Spleen (tissue), 11 donors: ENCODE data around the gene WIPF2. TPM values are rescaled to one million over a fixed set of nuclear protein-coding genes. Genes with fewer than 3 reads are reported as not detected.

ENCODE experiments used
- DNase-seq: peaks from one replicate; pipeline ENCODE4 v3.0.0-alpha.2; 2020
- H3K27ac ChIP-seq, 8 donors: fragments of 200-600 bp; sonication (generic) in 7 of 8; 1 replicate in 4 of 8; 2 replicates in 4 of 8; pipeline versions ENCODE4 v1.5.0 to v1.8.0; 2016 to 2021; ENCODE audit warnings: inconsistent platforms in 4 of 8, mild to moderate bottlenecking in 4 of 8, moderate library complexity in 1 of 8
- H3K27me3 ChIP-seq, 7 donors: fragments of 200-600 bp; sonication (generic) in 6 of 7; replicated peaks in 1 of 7; 1 replicate in 4 of 7; 2 replicates in 3 of 7; pipeline versions ENCODE4 v1.5.0 to v1.8.0; 2016 to 2021; ENCODE audit warnings: inconsistent platforms in 3 of 7, mild to moderate bottlenecking in 1 of 7
- H3K36me3 ChIP-seq, 6 donors: fragments of 200-600 bp; sonication (generic) in 5 of 6; 1 replicate in 4 of 6; 2 replicates in 2 of 6; pipeline versions ENCODE4 v1.5.0 to v1.8.0; 2016 to 2021; ENCODE audit warnings: inconsistent platforms in 2 of 6
- H3K4me1 ChIP-seq, 6 donors: fragments of 200-600 bp; sonication (generic) in 5 of 6; 1 replicate in 3 of 6; 2 replicates in 3 of 6; pipeline versions ENCODE4 v1.5.0 to v1.8.0; 2016 to 2021; ENCODE audit warnings: inconsistent platforms in 3 of 6
- H3K4me3 ChIP-seq, 8 donors: fragments of 200-600 bp; sonication (generic) in 7 of 8; 1 replicate in 4 of 8; 2 replicates in 4 of 8; pipeline versions ENCODE4 v1.5.0 to v1.8.0; 2016 to 2021; ENCODE audit warnings: inconsistent platforms in 4 of 8, mild to moderate bottlenecking in 4 of 8, moderate library complexity in 2 of 8
- H3K9me3 ChIP-seq, 8 donors: fragments of 200-600 bp; sonication (generic) in 7 of 8; 1 replicate in 4 of 8; 2 replicates in 4 of 8; pipeline versions ENCODE4 v1.5.0 to v1.8.0; 2016 to 2021; ENCODE audit warnings: inconsistent platforms in 4 of 8
- POLR2A ChIP-seq, 3 donors: fragments of 450-650 bp; IDR thresholded peaks; one replicate each; pipeline ENCODE4 v1.5.1; 2017; ENCODE audit warnings: antibody characterized with exemption in 3 of 3, mild to moderate bottlenecking in 1 of 3
- POLR2AphosphoS5 ChIP-seq, 3 donors: sonication (generic); formaldehyde crosslinking; IDR thresholded peaks; one replicate each; pipeline ENCODE4 v1.5.1; 2017; ENCODE audit warnings: antibody characterized with exemption in 3 of 3
- WGBS, 5 donors: extraction: QIAGEN DNeasy Blood & Tissue Kit in 3 of 5; methylation state at CpG; one replicate each; pipeline versions ENCODE4 v1.1.5 to v1.1.7; 2013 to 2018; 5-methylcytosine and 5-hydroxymethylcytosine counted together
- intact Hi-C: fragments of 100-400 bp; cut with DNase I; formaldehyde crosslinking; loops from one replicate; pipeline ENCODE4 v1.15.0; 2023; ENCODE audit warnings: low total_unique reads
- polyA plus RNA-seq, 3 donors: library from polyadenylated mRNA; stranded (reverse); fragments of 200-250 nt; gene quantifications; one replicate each; pipeline ENCODE4 v1.2.1, GENCODE V29; 2013
- total RNA-seq, 7 donors: library from RNA; depleted of rRNA in 3 of 7; stranded (reverse); fragments of >200 nt in 3 of 7; fragmentation: NEBNext Ultra II Directional in 4 of 7; extraction: Animal tissue kit (Norgen Biotek cat#: 25700) in 4 of 7; gene quantifications; one replicate each; pipeline versions ENCODE4 v1.1.0 to v1.2.1, GENCODE V29; 2016 to 2021
- TF ChIP-seq, protein P1 (sequence below), 11 experiments: fragments of 200-600 bp in 7 of 11; fragments of 450-650 bp in 4 of 11; sonication (generic) in 4 of 11; IDR thresholded peaks in 8 of 11; conservative IDR thresholded peaks in 3 of 11; 1 replicate in 7 of 11; 2 replicates in 4 of 11; pipeline versions ENCODE4 v1.4.0 to v1.8.0; 2016 to 2021; ENCODE audit warnings: antibody characterized with exemption in 11 of 11, inconsistent platforms in 4 of 11, mild to moderate bottlenecking in 1 of 11
- donor health status: healthy with polysubstance abuse.
- donor health status: DM: no; HTN: no; CAD: no; lungs with moderate emphysema.
- donor health status: DM: no; HTN: no; CAD: no.
- donor health status: Bipolar disorder and iron deficiency.
- donor health status: healthy.
- donor health status: DM: no; HTN: no; CAD: no.
- donor health status: DM: yes; HTN: yes; CAD: no.

Gene WIPF2
- total and polyA plus RNA-seq, 10 donors, result 3.7 to 43.2 (median 20.1) TPM

- Histone ChIP-seq H3K4me1 (peaks cover 59 to 99% (median 92%) of the 10 kb centered on the region in 6 donors), H3K4me3 (no peak overlapping the region), H3K9me3 (no peaks in the 10 kb centered on the region), H3K36me3 (no peaks in the 10 kb centered on the region), H3K27me3 (no peaks in the 10 kb centered on the region), H3K27ac (peak overlapping the region in 5 of 8 donors; percentile 15 to 97 (median 61))
- no peak for DNase-seq
- no peak for TF ChIP-seq POLR2AphosphoS5 (IDR thresholded peaks at IDR 0.05)
- TF ChIP-seq POLR2A (IDR thresholded peaks at IDR 0.05), result no peak
- TF ChIP-seq, protein P1, sequence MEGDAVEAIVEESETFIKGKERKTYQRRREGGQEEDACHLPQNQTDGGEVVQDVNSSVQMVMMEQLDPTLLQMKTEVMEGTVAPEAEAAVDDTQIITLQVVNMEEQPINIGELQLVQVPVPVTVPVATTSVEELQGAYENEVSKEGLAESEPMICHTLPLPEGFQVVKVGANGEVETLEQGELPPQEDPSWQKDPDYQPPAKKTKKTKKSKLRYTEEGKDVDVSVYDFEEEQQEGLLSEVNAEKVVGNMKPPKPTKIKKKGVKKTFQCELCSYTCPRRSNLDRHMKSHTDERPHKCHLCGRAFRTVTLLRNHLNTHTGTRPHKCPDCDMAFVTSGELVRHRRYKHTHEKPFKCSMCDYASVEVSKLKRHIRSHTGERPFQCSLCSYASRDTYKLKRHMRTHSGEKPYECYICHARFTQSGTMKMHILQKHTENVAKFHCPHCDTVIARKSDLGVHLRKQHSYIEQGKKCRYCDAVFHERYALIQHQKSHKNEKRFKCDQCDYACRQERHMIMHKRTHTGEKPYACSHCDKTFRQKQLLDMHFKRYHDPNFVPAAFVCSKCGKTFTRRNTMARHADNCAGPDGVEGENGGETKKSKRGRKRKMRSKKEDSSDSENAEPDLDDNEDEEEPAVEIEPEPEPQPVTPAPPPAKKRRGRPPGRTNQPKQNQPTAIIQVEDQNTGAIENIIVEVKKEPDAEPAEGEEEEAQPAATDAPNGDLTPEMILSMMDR (IDR thresholded peaks at IDR 0.05 in 8 of 11, conservative IDR thresholded peaks at IDR 0.05 in 3 of 11), result no peak
- WGBS, 5 donors, result 73 to 84% (median 78%) methylated on average over 6 to 7 of the region's 7 CpGs
- intact Hi-C loops, result no loop called here
These were observed 94.8 kb downstream of the WIPF2 start for GRCh38 chr17:40313668-40314583.

GRCh38 chr17:40314584-40314956 lies 95.5 kb downstream of the WIPF2 start:
- no peaks in the 10 kb centered on the region for H3K9me3 ChIP-seq
- H3K27me3 ChIP-seq, result no peaks in the 10 kb centered on the region
- no peaks in the 10 kb centered on the region for H3K36me3 ChIP-seq
- H3K4me3 ChIP-seq, result no peak overlapping the region
- 0 to 100% (median 30%) methylated on average over 1 to 3 of the region's 3 CpGs for WGBS, 5 donors
- intact Hi-C loops, result no loop called here
- TF ChIP-seq POLR2AphosphoS5 (IDR thresholded peaks at IDR 0.05) (peak; percentile 73 to 93 (median 93)), POLR2A (IDR thresholded peaks at IDR 0.05) (no peak)
- TF ChIP-seq, protein P1 (IDR thresholded peaks at IDR 0.05 in 8 of 11, conservative IDR thresholded peaks at IDR 0.05 in 3 of 11), result peak in 1 of 11 experiments; percentile 6
- H3K27ac ChIP-seq, result peak overlapping the region in 5 of 8 donors; percentile 15 to 97 (median 61)
- DNase-seq, result peak; percentile 96
- H3K4me1 ChIP-seq, result peaks cover 59 to 99% (median 92%) of the 10 kb centered on the region in 6 donors

- no peak for DNase-seq
- peaks cover 61 to 99% (median 92%) of the 10 kb centered on the region in 6 donors for H3K4me1 ChIP-seq
- H3K9me3 ChIP-seq, result no peaks in the 10 kb centered on the region
- peak overlapping the region in 4 of 8 donors; percentile 38 to 97 (median 58) for H3K27ac ChIP-seq
- H3K27me3 ChIP-seq, result no peaks in the 10 kb centered on the region
- TF ChIP-seq POLR2A (IDR thresholded peaks at IDR 0.05) (no peak), POLR2AphosphoS5 (IDR thresholded peaks at IDR 0.05) (no peak)
- TF ChIP-seq, protein P1 (IDR thresholded peaks at IDR 0.05 in 8 of 11, conservative IDR thresholded peaks at IDR 0.05 in 3 of 11), result no peak
- H3K36me3 ChIP-seq, result no peaks in the 10 kb centered on the region
- WGBS, 5 donors, result 86 to 90% (median 89%) methylated on average over 3 of the region's 3 CpGs
- intact Hi-C loops, result no loop called here
- H3K4me3 ChIP-seq, result no peak overlapping the region
These were observed 96.1 kb downstream of the WIPF2 start for GRCh38 chr17:40315206-40315605.
